SHP77 treated with DMSO at 0.1 percent for 48 hours (cell line): ENCODE results near the gene LRSAM1.
A peak's percentile ranks its signal among the peaks of the same experiment; 100 is the strongest.

Experiments
- DNase-seq: peaks from one replicate; lab custom pipeline; 2025; lab: John Stamatoyannopoulos, UW

Gene LRSAM1

GRCh38 chr9:127426756-127427155 is 24.6 kb upstream of the LRSAM1 start:
- DNase-seq: no peak

- DNase-seq: no peak
These were observed 23.0 kb upstream of the LRSAM1 start for GRCh38 chr9:127428348-127428747.

DNA sequence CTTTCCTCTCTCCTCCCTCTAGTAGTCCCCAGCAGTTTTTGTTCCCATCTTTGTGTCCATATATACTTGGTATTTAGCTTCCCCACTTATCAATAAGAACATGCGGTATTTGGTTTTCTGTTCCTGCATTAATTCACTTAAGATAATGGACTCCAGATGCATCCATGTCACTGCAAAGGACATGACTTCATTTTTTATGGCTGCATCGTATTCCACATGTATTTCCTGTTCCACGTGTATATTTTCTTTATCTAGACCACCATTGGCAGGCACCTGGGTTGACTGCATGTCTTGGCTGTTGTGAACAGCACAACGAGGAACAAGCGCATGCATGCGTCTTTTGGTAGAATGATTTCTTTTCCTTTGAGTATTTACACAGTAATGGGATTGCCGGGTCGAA is 20.9 kb upstream of the LRSAM1 start:
- DNase-seq: no peak

- no peak for DNase-seq
These were observed 13.6 kb upstream of the LRSAM1 start for GRCh38 chr9:127437497-127438264.

DNA sequence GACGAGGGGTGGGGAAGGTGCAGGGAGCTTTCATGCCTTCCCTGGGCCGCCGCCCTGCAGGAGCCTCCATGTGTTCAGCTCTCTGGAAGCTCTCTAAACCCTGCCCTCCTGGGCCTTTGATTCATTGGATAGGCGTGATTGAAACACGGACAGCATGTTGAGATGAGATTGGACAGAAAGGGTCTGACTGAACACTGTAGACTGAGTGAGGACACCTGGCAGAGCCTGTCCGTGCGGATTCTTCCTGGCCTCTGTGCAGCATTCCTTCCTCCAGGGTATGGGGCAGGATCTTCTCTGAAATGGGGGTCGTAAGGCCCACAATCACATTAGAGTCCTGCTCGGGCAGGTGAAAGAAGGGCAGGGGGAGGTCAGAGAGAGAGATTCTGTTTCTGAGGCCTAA is 12.9 kb upstream of the LRSAM1 start:
- DNase-seq: no peak

DNA sequence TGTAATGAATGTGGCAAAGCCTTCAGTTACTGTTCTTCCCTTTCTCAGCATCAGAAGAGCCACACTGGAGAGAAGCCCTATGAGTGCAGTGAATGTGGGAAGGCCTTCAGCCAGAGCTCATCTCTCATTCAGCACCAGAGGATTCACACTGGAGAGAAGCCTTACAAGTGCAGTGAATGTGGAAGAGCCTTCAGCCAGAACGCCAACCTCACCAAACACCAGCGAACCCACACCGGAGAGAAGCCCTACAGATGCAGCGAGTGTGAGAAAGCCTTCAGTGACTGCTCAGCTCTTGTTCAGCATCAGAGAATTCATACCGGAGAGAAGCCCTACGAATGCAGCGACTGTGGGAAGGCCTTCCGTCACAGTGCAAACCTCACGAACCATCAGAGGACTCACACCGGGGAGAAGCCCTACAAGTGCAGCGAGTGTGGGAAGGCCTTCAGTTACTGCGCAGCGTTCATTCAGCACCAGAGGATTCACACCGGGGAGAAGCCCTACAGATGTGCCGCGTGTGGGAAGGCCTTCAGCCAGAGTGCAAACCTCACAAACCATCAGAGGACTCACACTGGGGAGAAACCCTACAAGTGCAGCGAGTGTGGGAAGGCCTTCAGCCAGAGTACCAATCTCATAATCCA is 6.9 kb upstream of the LRSAM1 start:
- no peak for DNase-seq

GRCh38 chr9:127444921-127445850 is 6.1 kb upstream of the LRSAM1 start:
- DNase-seq: no peak

GRCh38 chr9:127445851-127446712 is 5.2 kb upstream of the LRSAM1 start:
- DNase-seq: no peak

DNA sequence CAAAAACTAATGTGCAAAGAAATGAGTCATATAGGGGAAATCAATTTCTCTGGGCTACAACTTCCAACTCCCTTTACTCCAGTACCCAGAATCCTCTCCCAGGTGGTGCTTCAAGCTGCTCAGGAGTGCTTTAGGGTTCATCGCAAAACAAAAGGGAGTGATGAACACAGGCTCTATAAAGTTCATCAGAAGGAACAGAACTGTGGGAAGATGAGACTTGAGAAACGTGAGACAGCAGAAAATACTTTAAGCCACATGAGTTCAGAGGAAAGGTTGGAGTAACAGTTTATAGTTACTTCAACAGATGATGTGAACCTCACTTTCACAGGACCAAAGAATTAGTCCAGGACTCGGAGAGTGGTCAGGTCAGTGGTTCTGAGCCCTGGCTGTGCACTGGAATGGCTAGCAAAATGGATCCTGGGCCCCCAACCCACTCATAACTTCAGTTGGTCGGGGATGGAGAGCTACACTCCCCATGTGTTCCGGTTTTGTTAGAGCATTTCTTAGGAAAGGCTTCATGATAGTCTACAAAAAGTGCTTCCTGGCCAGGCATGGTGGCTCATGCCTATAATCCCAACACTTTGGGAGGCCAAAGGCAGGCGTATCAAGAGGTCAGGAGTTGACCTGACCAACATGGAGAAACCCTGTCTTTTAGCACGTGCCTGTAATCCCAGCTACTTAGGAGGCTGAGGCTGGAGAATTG is 4.4 kb upstream of the LRSAM1 start:
- DNase-seq: no peak

DNA sequence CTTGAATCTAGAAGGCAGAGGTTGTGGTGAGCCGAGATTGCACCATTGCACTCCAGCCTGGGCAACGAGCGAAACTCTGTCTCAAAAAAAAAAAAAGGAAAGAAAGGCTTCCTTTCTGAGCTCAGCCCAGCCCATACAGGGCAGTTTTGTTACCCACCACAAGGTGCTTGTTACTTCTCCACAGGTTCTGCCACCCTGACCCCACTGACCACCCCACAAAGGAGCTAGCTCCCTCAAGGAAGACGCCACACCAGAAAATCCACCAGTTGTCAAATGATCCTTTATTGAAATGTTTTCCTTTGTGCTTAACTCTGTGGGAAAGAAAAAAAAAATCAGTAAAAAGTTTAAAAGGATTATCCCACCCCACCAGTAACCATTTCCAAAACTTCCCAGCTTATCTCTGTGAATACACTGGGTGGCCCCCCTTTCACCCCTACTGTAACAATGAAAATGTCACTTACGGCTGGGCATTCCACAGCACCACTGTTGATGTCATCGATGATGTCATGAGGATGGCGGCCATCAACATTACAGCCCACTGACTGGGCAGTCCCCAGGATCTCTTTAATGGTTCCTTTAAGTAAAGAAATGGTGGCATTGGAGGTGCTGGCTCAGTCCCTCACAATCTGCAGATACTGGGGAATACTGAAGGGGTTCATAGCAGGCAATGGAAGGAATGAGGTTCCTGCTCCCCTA is 3.7 kb upstream of the LRSAM1 start:
- no peak for DNase-seq

- no peak for DNase-seq
These were observed 3.1 kb upstream of the LRSAM1 start for GRCh38 chr9:127448112-127448805.

- no peak for DNase-seq
These were observed 1.9 kb upstream of the LRSAM1 start for GRCh38 chr9:127449332-127449966.

DNA sequence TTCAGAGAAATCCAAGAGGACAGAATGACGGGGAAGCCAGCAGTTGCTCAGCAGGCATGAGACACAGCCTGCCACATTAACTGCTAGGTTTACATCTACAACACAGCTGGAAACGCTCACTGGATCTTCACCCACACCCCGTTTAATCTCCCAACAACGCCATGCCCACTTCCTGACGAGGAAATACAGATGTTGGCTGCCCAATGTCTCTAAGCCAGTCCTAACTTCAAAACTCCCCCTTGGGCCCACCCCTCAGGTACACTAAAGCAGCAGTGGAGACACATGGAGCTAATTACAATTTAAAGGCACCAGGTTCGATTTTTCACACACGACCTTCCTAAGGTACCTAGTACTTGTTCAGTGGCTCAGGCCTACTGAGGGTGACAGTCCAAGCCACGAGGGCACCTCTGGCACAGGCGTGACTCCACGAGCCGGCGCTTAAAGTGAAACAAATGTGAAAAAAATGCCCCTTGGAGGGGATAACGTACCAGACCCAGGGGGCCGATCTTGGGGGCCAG is 1.0 kb upstream of the LRSAM1 start:
- DNase-seq: no peak

DNA sequence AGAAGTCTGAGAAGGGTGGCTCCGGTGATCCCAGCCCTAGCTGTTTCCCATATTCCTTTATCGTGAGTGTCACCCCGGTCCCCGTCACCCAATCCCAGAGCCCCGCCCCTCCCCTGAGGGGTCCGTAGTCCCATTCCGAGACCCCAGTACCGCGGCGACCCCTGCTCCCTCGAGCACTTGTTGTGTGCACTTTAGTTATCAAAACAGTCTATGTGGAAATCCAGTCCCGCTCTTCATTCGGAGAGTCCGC is 223 bp downstream of the LRSAM1 start:
- DNase-seq: peak; percentile 42

DNA sequence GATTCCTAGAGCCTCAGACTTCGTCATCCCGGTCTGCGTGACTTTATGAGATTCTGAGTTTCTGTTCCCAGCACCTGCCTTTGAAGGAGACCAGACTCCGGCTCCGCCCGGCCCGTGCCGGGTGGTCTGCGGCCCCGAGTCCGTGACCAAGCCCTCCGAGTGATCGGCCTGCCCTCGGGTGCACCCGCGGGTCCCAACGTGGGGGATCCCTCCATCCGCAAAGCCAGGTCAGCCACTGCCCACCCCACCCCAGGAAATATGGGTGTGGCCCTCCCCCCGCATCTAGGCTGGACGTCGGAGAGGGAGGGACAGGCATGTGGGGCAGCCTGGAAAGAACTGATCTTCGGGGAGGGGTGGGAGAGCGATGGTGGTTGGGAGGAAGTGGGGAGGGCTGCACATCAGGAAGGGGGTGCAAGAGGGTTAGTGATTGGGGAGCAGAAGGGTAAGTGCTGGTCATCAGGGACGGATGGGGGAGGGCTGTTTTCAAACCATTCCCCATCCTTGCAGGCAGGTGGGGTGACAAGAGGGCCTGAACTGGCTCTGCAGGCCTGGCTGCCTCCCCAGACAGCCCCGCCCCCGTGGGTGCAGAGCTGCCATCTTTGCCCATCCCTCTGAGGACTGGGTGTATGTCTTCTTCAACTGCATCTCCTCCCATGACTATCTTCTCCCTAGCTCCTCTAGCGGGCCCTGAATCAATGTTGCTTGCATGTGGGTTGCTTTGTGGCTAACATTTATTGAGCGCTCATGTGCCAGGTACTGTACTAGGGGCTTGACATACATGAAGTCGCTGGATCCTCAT is 747 bp downstream of the LRSAM1 start:
- DNase-seq: peak; percentile 58

DNA sequence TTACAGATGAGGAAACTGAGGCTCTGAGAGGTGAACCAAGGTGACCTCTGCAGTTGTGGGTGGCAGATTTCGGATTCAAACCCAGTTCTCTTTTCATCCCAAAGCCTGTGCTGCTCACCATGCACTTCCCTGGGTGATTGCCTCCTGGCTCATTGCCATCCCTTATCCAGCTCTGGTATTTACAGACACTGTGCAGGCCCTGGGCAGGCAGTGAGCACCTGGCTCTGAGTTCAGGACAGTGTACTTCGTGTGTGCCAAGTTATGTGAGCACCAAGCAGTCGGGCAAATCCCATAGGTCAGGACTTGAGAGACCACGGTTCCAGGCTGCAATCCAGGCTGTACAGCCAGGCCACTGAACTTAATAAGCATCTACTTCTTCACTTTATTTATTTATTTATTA is 1.4 kb downstream of the LRSAM1 start:
- peak; percentile 59 for DNase-seq

GRCh38 chr9:127455324-127455992 is 4.1 kb downstream of the LRSAM1 start:
- no peak for DNase-seq
